Measurements from ENCODE around the gene C16orf78.
"Not testable (repeated sequence)": the region's sequence is repeated elsewhere in the genome, so short reads cannot be mapped to it uniquely, and the experiment has no call there.

C16orf78 gene

GRCh38 chr16:49353680-49354079 lies 19.9 kb upstream of the C16orf78 start:
- Histone ChIP-seq H3K36me3 (ENCODE audit: insufficient read depth, low read length) (no peaks in the 10 kb centered on the region), H3K9me3 (ENCODE audit: low read depth, low read length) (no peaks in the 10 kb centered on the region), H3K27ac (no peak overlapping the region), H3K9ac (ENCODE audit: insufficient read length) (no peak overlapping the region), H3K4me3 (no peak overlapping the region)
- DNase-seq (ENCODE audit: low read depth, low spot score) = no peak
- TF ChIP-seq FOXP2 (optimal IDR thresholded peaks at IDR 0.05; ENCODE audit: control extremely low read depth, extremely low read length, insufficient read depth) (no peak), EZH2 (IDR thresholded peaks at IDR 0.05) (no peak), POLR2AphosphoS5 (IDR thresholded peaks at IDR 0.05; ENCODE audit: borderline replicate concordance, low read depth, low read length) (no peak)

- Histone ChIP-seq H3K27ac (no peak overlapping the region), H3K9ac (ENCODE audit: insufficient read length) (no peak overlapping the region), H3K4me3 (no peak overlapping the region), H3K9me3 (ENCODE audit: low read depth, low read length) (no peaks in the 10 kb centered on the region), H3K36me3 (ENCODE audit: insufficient read depth, low read length) (no peaks in the 10 kb centered on the region)
- TF ChIP-seq POLR2AphosphoS5 (IDR thresholded peaks at IDR 0.05; ENCODE audit: borderline replicate concordance, low read depth, low read length) (no peak), FOXP2 (optimal IDR thresholded peaks at IDR 0.05; ENCODE audit: control extremely low read depth, extremely low read length, insufficient read depth) (no peak), EZH2 (IDR thresholded peaks at IDR 0.05) (no peak)
- no peak for DNase-seq (ENCODE audit: low read depth, low spot score)
These were observed 19.5 kb upstream of the C16orf78 start for GRCh38 chr16:49354101-49354500.

- H3K9ac ChIP-seq (ENCODE audit: insufficient read length) = no peak overlapping the region
- no peaks in the 10 kb centered on the region for H3K36me3 ChIP-seq (ENCODE audit: insufficient read depth, low read length)
- H3K9me3 ChIP-seq (ENCODE audit: low read depth, low read length) = no peaks in the 10 kb centered on the region
- TF ChIP-seq POLR2AphosphoS5 (IDR thresholded peaks at IDR 0.05; ENCODE audit: borderline replicate concordance, low read depth, low read length) = no peak
- no peak for TF ChIP-seq EZH2 (IDR thresholded peaks at IDR 0.05)
- H3K27ac ChIP-seq = no peak overlapping the region
- DNase-seq (ENCODE audit: low read depth, low spot score) = no peak
- no peak overlapping the region for H3K4me3 ChIP-seq
These were observed 18.6 kb upstream of the C16orf78 start for GRCh38 chr16:49354991-49355390.

GRCh38 chr16:49355933-49356665 lies 17.5 kb upstream of the C16orf78 start:
- no peak for TF ChIP-seq EZH2 (IDR thresholded peaks at IDR 0.05)
- TF ChIP-seq FOXP2 (optimal IDR thresholded peaks at IDR 0.05; ENCODE audit: control extremely low read depth, extremely low read length, insufficient read depth) = no peak
- TF ChIP-seq POLR2AphosphoS5 (IDR thresholded peaks at IDR 0.05; ENCODE audit: borderline replicate concordance, low read depth, low read length) = no peak
- H3K27ac ChIP-seq = no peak overlapping the region
- no peak overlapping the region for H3K9ac ChIP-seq (ENCODE audit: insufficient read length)
- no peak overlapping the region for H3K4me3 ChIP-seq
- H3K9me3 ChIP-seq (ENCODE audit: low read depth, low read length) = no peaks in the 10 kb centered on the region
- no peak for DNase-seq (ENCODE audit: low read depth, low spot score)
- H3K36me3 ChIP-seq (ENCODE audit: insufficient read depth, low read length) = no peaks in the 10 kb centered on the region

GRCh38 chr16:49356728-49357488 lies 16.7 kb upstream of the C16orf78 start:
- Histone ChIP-seq H3K4me3 (no peak overlapping the region), H3K27ac (no peak overlapping the region), H3K9ac (ENCODE audit: insufficient read length) (no peak overlapping the region), H3K9me3 (ENCODE audit: low read depth, low read length) (no peaks in the 10 kb centered on the region), H3K36me3 (ENCODE audit: insufficient read depth, low read length) (no peaks in the 10 kb centered on the region)
- DNase-seq (ENCODE audit: low read depth, low spot score) = no peak
- no peak for TF ChIP-seq POLR2AphosphoS5 (IDR thresholded peaks at IDR 0.05; ENCODE audit: borderline replicate concordance, low read depth, low read length)
- TF ChIP-seq FOXP2 (optimal IDR thresholded peaks at IDR 0.05; ENCODE audit: control extremely low read depth, extremely low read length, insufficient read depth) = no peak
- no peak for TF ChIP-seq EZH2 (IDR thresholded peaks at IDR 0.05)

GRCh38 chr16:49359591-49359990 lies 14.0 kb upstream of the C16orf78 start:
- no peak overlapping the region for H3K9ac ChIP-seq (ENCODE audit: insufficient read length)
- DNase-seq (ENCODE audit: low read depth, low spot score) = no peak

GRCh38 chr16:49361731-49362130 lies 11.9 kb upstream of the C16orf78 start:
- H3K27ac ChIP-seq; H3K36me3 ChIP-seq (ENCODE audit: insufficient read depth, low read length); H3K4me3 ChIP-seq; H3K9ac ChIP-seq (ENCODE audit: insufficient read length); H3K9me3 ChIP-seq (ENCODE audit: low read depth, low read length); DNase-seq (ENCODE audit: low read depth, low spot score): not testable (repeated sequence)

More at GRCh38 chr16:49359591-49359990, 14.0 kb upstream of the C16orf78 start:
- TF ChIP-seq EZH2 (IDR thresholded peaks at IDR 0.05) (no peak), POLR2AphosphoS5 (IDR thresholded peaks at IDR 0.05; ENCODE audit: borderline replicate concordance, low read depth, low read length) (no peak), FOXP2 (optimal IDR thresholded peaks at IDR 0.05; ENCODE audit: control extremely low read depth, extremely low read length, insufficient read depth) (no peak)
- no peak overlapping the region for H3K4me3 ChIP-seq
- H3K27ac ChIP-seq = no peak overlapping the region
- no peaks in the 10 kb centered on the region for H3K9me3 ChIP-seq (ENCODE audit: low read depth, low read length)
- no peaks in the 10 kb centered on the region for H3K36me3 ChIP-seq (ENCODE audit: insufficient read depth, low read length)

GRCh38 chr16:49362230-49362629 lies 11.4 kb upstream of the C16orf78 start:
- no peak overlapping the region for H3K27ac ChIP-seq
- H3K9ac ChIP-seq (ENCODE audit: insufficient read length) = no peak overlapping the region
- H3K36me3 ChIP-seq (ENCODE audit: insufficient read depth, low read length) = no peaks in the 10 kb centered on the region
- DNase-seq (ENCODE audit: low read depth, low spot score) = no peak
- H3K4me3 ChIP-seq = no peak overlapping the region
- no peak for TF ChIP-seq EZH2 (IDR thresholded peaks at IDR 0.05)
- no peak for TF ChIP-seq FOXP2 (optimal IDR thresholded peaks at IDR 0.05; ENCODE audit: control extremely low read depth, extremely low read length, insufficient read depth)
- TF ChIP-seq POLR2AphosphoS5 (IDR thresholded peaks at IDR 0.05; ENCODE audit: borderline replicate concordance, low read depth, low read length) = no peak
- no peaks in the 10 kb centered on the region for H3K9me3 ChIP-seq (ENCODE audit: low read depth, low read length)
